Mononuclear cell (primary cell): ENCODE results near the gene PTTG1. TPM values are rescaled to one million over a fixed set of nuclear protein-coding genes. Genes with fewer than 3 reads are reported as not detected.
A peak's percentile ranks its signal among the peaks of the same experiment; 100 is the strongest.

Experiments used
- H3K27me3 ChIP-seq: 2 replicates; pipeline ENCODE4 v1.6.0; 2011; ENCODE audit warnings: low read length, control low read depth; ENCODE audit not compliant: insufficient read depth
- H3K4me1 ChIP-seq: 2 replicates; pipeline ENCODE4 v1.5.1; 2011; ENCODE audit warnings: mild to moderate bottlenecking, low read length, control low read depth; ENCODE audit not compliant: insufficient read depth
- H3K4me3 ChIP-seq: 2 replicates; pipeline ENCODE4 v1.5.1; 2011; ENCODE audit warnings: mild to moderate bottlenecking, low read length, moderate library complexity
- H3K9me3 ChIP-seq: 2 replicates; pipeline ENCODE4 v1.5.1; 2011; ENCODE audit warnings: low read depth, mild to moderate bottlenecking, control low read depth, low read length
- total RNA-seq: library from RNA; depleted of rRNA; stranded (reverse); fragments of >200 nt; gene quantifications from one replicate; pipeline ENCODE4 v1.2.3, GENCODE V29; 2012

The PTTG1 gene
- total RNA-seq, 1 donor = 17.0 TPM

GRCh38 chr5:160469156-160470144, 47.8 kb downstream of the PTTG1 start:
- Histone ChIP-seq H3K9me3 (no peaks in the 10 kb centered on the region), H3K4me3 (peak overlapping the region; percentile 47), H3K4me1 (peaks cover 53% of the 10 kb centered on the region), H3K27me3 (peaks cover 8% of the 10 kb centered on the region)

GRCh38 chr5:160470437-160471361, 49.0 kb downstream of the PTTG1 start:
- peaks cover 53% of the 10 kb centered on the region for H3K4me1 ChIP-seq
- no peaks in the 10 kb centered on the region for H3K9me3 ChIP-seq
- peaks cover 8% of the 10 kb centered on the region for H3K27me3 ChIP-seq
- H3K4me3 ChIP-seq = peak overlapping the region; percentile 24

- H3K4me1 ChIP-seq = peaks cover 45% of the 10 kb centered on the region
- H3K27me3 ChIP-seq = peaks cover 6% of the 10 kb centered on the region
- H3K9me3 ChIP-seq = no peaks in the 10 kb centered on the region
- H3K4me3 ChIP-seq = no peak overlapping the region
Measured at GRCh38 chr5:160471761-160472160, 50.1 kb downstream of the PTTG1 start.

GRCh38 chr5:160472482-160472881, 50.8 kb downstream of the PTTG1 start:
- H3K4me3 ChIP-seq = no peak overlapping the region
- peaks cover 43% of the 10 kb centered on the region for H3K4me1 ChIP-seq
- H3K27me3 ChIP-seq = peaks cover 6% of the 10 kb centered on the region
- H3K9me3 ChIP-seq = no peaks in the 10 kb centered on the region

GRCh38 chr5:160473681-160474080, 52.0 kb downstream of the PTTG1 start:
- H3K9me3 ChIP-seq = no peaks in the 10 kb centered on the region
- H3K4me1 ChIP-seq = peaks cover 34% of the 10 kb centered on the region
- H3K4me3 ChIP-seq = no peak overlapping the region
- H3K27me3 ChIP-seq = peaks cover 6% of the 10 kb centered on the region

GRCh38 chr5:160474084-160474483, 52.4 kb downstream of the PTTG1 start:
- Histone ChIP-seq H3K4me1 (peaks cover 31% of the 10 kb centered on the region), H3K27me3 (peaks cover 6% of the 10 kb centered on the region), H3K4me3 (no peak overlapping the region), H3K9me3 (no peaks in the 10 kb centered on the region)

- Histone ChIP-seq H3K4me3 (no peak overlapping the region), H3K27me3 (no peaks in the 10 kb centered on the region), H3K9me3 (no peaks in the 10 kb centered on the region), H3K4me1 (peaks cover 26% of the 10 kb centered on the region)
Measured at GRCh38 chr5:160475864-160476438, 54.3 kb downstream of the PTTG1 start.

- Histone ChIP-seq H3K4me1 (peaks cover 18% of the 10 kb centered on the region), H3K9me3 (no peaks in the 10 kb centered on the region), H3K4me3 (no peak overlapping the region), H3K27me3 (no peaks in the 10 kb centered on the region)
Measured at GRCh38 chr5:160477266-160477970, 55.8 kb downstream of the PTTG1 start.

GRCh38 chr5:160478163-160478562, 56.5 kb downstream of the PTTG1 start:
- no peaks in the 10 kb centered on the region for H3K27me3 ChIP-seq
- no peak overlapping the region for H3K4me3 ChIP-seq

More at GRCh38 chr5:160478163-160478562, 56.5 kb downstream of the PTTG1 start:
- H3K9me3 ChIP-seq = no peaks in the 10 kb centered on the region
- peaks cover 18% of the 10 kb centered on the region for H3K4me1 ChIP-seq

Other genes with a start within 250 kb of the PTTG1 start
- gene FABP6, start 192.3 kb upstream of the PTTG1 start, total RNA-seq = not detected
- 0.94 TPM for gene CCNJL, start 109.3 kb upstream of the PTTG1 start, total RNA-seq
- 0.10 TPM for gene C1QTNF2, start 51.2 kb upstream of the PTTG1 start, total RNA-seq
- gene FAM200C, start 21.8 kb upstream of the PTTG1 start, total RNA-seq = 0.10 TPM
- 129 TPM for gene SLU7, start 2.8 kb upstream of the PTTG1 start, total RNA-seq